ENCODE measurements around the gene TGFB2.

DNA sequence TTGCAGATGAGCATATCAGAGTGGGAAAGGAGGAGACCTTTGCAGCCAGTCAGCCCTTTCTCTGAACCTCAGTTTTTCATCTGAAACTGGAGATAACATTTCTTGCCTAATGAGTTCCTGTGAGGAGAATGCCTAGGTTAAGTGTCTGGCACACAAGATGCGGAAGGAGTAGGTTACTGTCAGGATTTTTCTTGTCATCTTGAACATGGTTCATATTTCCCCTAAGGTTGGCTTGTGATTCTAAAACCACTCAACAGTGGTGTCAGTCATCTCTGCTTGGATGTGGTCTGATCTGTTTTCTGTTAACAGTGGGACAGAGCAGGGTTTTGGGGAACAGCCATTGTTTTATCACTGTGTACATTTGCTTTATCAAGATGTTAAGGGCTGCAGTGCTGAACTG, 70.6 kb downstream of the TGFB2 start:
- TF ChIP-seq CTCF (IDR thresholded peaks at IDR 0.05; ENCODE audit: low read depth, low read length) (no peak), EZH2phosphoT487 (IDR thresholded peaks at IDR 0.05; ENCODE audit: low read depth) (no peak)
